Tibial nerve (tissue), 4 donors: ENCODE data around the gene OSGEP. TPM values are rescaled to one million over a fixed set of nuclear protein-coding genes. Genes with fewer than 3 reads are reported as not detected.

ENCODE experiments used
- DNase-seq, 2 donors: peaks; one replicate each; pipeline ENCODE4 v3.0.0-alpha.2; 2019; ENCODE audit warnings: low spot score in 2 of 2
- H3K27ac ChIP-seq, 4 donors: fragments of 200-600 bp; sonication (generic) in 3 of 4; one replicate each; pipeline ENCODE4 v1.5.1; 2017 to 2019; ENCODE audit warnings: mild to moderate bottlenecking in 1 of 4
- H3K27me3 ChIP-seq, 2 donors: fragments of 200-600 bp; sonication (generic) in 1 of 2; one replicate each; pipeline versions ENCODE4 v1.5.1 to v1.6.0; 2017 to 2019
- H3K36me3 ChIP-seq, 3 donors: fragments of 200-600 bp; sonication (generic); one replicate each; pipeline ENCODE4 v1.5.1; 2018 to 2019
- H3K4me1 ChIP-seq, 4 donors: fragments of 200-600 bp; sonication (generic) in 3 of 4; one replicate each; pipeline ENCODE4 v1.5.1; 2017 to 2019
- H3K4me3 ChIP-seq, 4 donors: fragments of 200-600 bp; sonication (generic) in 3 of 4; one replicate each; pipeline ENCODE4 v1.5.1; 2017 to 2019; ENCODE audit warnings: mild to moderate bottlenecking in 1 of 4, moderate library complexity in 1 of 4
- H3K9me3 ChIP-seq, 4 donors: fragments of 200-600 bp; sonication (generic) in 3 of 4; one replicate each; pipeline ENCODE4 v1.5.1; 2017 to 2019
- EP300 ChIP-seq, 2 donors: sonication (generic); formaldehyde crosslinking; IDR thresholded peaks; one replicate each; pipeline ENCODE4 v1.6.1; 2017; ENCODE audit warnings: antibody characterized with exemption in 2 of 2, mild to moderate bottlenecking in 1 of 2
- POLR2A ChIP-seq, 2 donors: fragments of 450-650 bp; IDR thresholded peaks; one replicate each; pipeline ENCODE4 v1.6.1; 2017; ENCODE audit warnings: antibody characterized with exemption in 2 of 2, mild to moderate bottlenecking in 2 of 2, moderate library complexity in 2 of 2
- WGBS, 2 donors: methylation state at CpG; one replicate each; pipeline ENCODE4 v1.1.5; 2018; 5-methylcytosine and 5-hydroxymethylcytosine counted together
- total RNA-seq, 4 donors: library from RNA; depleted of rRNA; stranded (reverse); fragments of >200 nt; gene quantifications; one replicate each; pipeline ENCODE4 v1.1.0, GENCODE V29; 2016
- TF ChIP-seq, protein P1 (sequence below), 5 experiments: fragments of 200-600 bp in 3 of 5; fragments of 450-650 bp in 2 of 5; sonication (generic) in 3 of 5; IDR thresholded peaks; one replicate each; pipeline ENCODE4 v1.5.1; 2016 to 2019; ENCODE audit warnings: antibody characterized with exemption in 5 of 5, mild to moderate bottlenecking in 3 of 5, moderate library complexity in 2 of 5

The OSGEP gene
- total RNA-seq, result 100 to 1,000 TPM in 1 of 4 donors, 10 to 100 TPM in 3; 58.4 to 115 (median 70.6) TPM

DNA sequence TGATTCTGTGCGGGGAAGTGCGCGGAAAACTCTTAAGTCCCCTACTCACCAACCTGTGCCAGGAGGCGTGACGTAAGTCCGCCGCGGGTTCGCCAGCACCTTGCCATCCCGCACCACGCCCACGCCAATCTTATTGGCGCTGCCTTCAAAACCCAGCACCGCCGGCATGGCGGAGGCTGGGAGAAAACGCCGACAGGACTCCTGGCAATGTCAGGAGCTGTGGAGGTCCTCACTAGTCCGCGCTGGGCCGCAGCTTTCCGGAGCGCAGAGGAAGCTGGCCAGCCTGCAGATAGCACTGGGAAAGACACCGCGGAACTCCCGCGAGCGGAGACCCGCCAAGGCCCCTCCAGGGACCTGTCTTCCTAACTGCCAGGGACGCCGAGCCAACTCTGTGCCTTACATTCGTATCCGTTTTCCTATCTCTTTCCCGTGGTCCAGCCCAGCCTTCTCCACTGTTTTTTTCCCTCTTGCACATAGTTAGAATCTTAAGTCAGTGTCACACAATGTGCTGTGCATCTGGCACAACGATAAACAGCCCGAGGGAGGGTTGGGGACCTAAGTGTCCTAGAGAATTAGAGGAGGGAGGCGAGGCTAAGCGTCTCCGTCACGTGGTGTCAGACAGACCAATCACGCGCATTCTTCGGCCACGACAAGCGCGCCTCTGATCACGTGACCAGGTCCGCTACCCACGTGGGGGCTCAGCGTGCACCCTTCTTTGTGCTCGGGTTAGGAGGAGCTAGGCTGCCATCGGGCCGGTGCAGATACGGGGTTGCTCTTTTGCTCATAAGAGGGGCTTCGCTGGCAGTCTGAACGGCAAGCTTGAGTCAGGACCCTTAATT lies at the start of gene OSGEP, which contains the start of gene APEX1:
OSGEP (minus strand) TSS at position 297 of the 839 bp plus-strand sequence; CDS start at position 168, 129 bp downstream.
APEX1 (plus strand) TSS at position 711 of the 839 bp plus-strand sequence. CDS start 420 bp downstream, outside the sequence.
- DNase-seq, result peak; percentile 97 to 98
- no peaks in the 10 kb centered on the region for H3K9me3 ChIP-seq
- H3K4me3 ChIP-seq, result peak within 1 kb of the TSS; percentile 60 to 98 (median 94)
- peaks cover 4 to 62% (median 27%) of the 10 kb centered on the region in 3 donors for H3K36me3 ChIP-seq
- peaks cover 0 to 51% (median 20%) of the 10 kb centered on the region in 4 donors for H3K4me1 ChIP-seq
- TF ChIP-seq, protein P1, sequence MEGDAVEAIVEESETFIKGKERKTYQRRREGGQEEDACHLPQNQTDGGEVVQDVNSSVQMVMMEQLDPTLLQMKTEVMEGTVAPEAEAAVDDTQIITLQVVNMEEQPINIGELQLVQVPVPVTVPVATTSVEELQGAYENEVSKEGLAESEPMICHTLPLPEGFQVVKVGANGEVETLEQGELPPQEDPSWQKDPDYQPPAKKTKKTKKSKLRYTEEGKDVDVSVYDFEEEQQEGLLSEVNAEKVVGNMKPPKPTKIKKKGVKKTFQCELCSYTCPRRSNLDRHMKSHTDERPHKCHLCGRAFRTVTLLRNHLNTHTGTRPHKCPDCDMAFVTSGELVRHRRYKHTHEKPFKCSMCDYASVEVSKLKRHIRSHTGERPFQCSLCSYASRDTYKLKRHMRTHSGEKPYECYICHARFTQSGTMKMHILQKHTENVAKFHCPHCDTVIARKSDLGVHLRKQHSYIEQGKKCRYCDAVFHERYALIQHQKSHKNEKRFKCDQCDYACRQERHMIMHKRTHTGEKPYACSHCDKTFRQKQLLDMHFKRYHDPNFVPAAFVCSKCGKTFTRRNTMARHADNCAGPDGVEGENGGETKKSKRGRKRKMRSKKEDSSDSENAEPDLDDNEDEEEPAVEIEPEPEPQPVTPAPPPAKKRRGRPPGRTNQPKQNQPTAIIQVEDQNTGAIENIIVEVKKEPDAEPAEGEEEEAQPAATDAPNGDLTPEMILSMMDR (IDR thresholded peaks at IDR 0.05), result peak in 1 of 5 experiments; percentile 24
- TF ChIP-seq EP300 (IDR thresholded peaks at IDR 0.05), result peak; percentile 83 to 99
- TF ChIP-seq POLR2A (IDR thresholded peaks at IDR 0.05), result peak; percentile 63 to 87
- peak within 1 kb of the TSS; percentile 87 to 95 (median 91) for H3K27ac ChIP-seq
- no peaks in the 10 kb centered on the region for H3K27me3 ChIP-seq
- 0 to 1% methylated on average over 37 to 50 of the region's 56 CpGs for WGBS, 2 donors

DNA sequence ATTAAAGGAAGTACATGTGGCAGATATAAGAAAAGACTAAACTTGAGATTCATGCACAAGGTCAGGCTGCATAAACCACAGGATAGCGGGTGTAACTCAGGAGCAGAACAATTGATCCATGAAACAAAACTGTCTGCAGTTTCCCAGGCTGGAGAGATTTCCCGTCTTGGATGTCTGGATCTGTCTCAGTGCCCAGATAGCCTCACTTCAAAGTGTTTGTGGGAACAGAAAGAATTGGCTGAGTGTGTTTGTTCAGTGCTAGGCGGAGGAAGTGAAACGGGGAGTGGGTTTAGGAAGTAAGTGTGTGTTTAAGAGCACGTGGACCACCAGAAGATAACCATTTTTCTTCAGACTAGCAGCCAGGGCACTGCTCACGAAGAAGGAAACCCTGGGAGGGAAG lies 49.3 kb upstream of the OSGEP start:
- no peak for DNase-seq
- no peak overlapping the region for H3K27ac ChIP-seq
- H3K4me1 ChIP-seq, result no peaks in the 10 kb centered on the region
- no peaks in the 10 kb centered on the region for H3K9me3 ChIP-seq
- 46 to 48% methylated on average over 6 of the region's 6 CpGs for WGBS, 2 donors
- no peak overlapping the region for H3K4me3 ChIP-seq
- H3K27me3 ChIP-seq, result no peaks in the 10 kb centered on the region
- H3K36me3 ChIP-seq, result no peaks in the 10 kb centered on the region
- no peak for TF ChIP-seq EP300 (IDR thresholded peaks at IDR 0.05)
- no peak for TF ChIP-seq POLR2A (IDR thresholded peaks at IDR 0.05)
- TF ChIP-seq, protein P1 (IDR thresholded peaks at IDR 0.05), result no peak

DNA sequence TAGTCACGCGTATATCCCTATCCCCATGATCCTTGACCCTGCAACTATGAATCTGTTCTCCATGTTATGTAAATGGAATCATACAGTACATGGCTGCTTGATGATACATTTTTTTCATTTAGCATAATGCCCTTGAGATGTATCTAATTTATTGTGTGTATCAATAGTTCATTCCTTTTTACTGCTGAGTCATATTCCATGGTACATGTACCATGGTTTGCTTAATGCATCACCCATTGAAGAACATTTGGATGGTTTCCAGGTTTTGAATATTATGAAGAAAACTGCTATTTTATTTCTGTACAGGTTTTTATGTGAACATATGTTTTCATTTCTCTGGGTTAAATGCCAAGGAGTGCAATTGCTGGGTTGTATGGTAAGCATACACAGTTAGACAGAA lies 46.7 kb upstream of the OSGEP start:
- no peak overlapping the region for H3K27ac ChIP-seq
- TF ChIP-seq EP300 (IDR thresholded peaks at IDR 0.05) (no peak), POLR2A (IDR thresholded peaks at IDR 0.05) (no peak)
- TF ChIP-seq, protein P1 (IDR thresholded peaks at IDR 0.05), result no peak

DNA sequence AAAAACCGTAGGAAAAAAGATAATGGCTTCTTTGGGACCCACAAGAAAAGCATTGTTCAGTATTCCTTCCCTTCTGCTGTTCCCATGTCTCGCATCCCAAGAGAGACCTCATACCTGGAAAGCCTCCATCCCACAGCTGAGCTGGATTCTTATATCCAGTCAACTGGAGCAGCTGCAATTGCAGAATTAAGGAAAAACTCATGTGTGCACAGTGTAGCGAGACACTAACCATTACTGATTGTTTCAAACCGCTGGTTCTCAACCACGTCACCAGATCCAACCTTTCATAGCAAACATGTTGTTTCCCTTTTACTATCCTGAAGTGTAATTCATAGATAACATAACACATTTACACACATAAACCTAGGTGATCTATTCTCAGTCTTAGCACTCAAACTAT lies 45.3 kb upstream of the OSGEP start:
- TF ChIP-seq, protein P1 (IDR thresholded peaks at IDR 0.05), result no peak
- TF ChIP-seq POLR2A (IDR thresholded peaks at IDR 0.05), result no peak
- no peak for TF ChIP-seq EP300 (IDR thresholded peaks at IDR 0.05)

More for the DNA sequence above, 46.7 kb upstream of the OSGEP start:
- DNase-seq, result no peak
- Histone ChIP-seq H3K27me3 (no peaks in the 10 kb centered on the region), H3K4me3 (no peak overlapping the region), H3K9me3 (no peaks in the 10 kb centered on the region), H3K4me1 (no peaks in the 10 kb centered on the region), H3K36me3 (no peaks in the 10 kb centered on the region)
- 93 to 96% methylated on average over 2 of the region's 2 CpGs for WGBS, 2 donors

DNA sequence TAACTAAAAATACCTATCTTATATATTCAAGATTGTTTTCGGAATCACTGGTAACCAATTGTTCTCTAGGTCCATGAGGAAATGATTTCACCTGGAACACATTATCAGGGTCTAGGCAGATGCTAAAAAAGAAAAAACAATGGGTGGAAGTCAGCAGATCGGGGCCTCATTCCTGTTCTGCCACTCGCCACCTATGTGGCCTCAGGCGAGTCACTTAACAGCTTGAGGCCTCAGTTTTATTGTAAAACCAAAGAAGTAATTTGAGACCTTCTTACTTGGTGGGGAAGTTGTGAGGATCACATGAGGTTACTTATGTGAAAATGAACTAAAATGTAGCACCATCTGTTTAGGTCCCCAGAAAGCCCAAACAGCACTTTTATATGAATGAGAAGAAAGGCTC lies 44.5 kb upstream of the OSGEP start:
- H3K4me1 ChIP-seq, result no peaks in the 10 kb centered on the region
- no peak overlapping the region for H3K4me3 ChIP-seq
- no peak for TF ChIP-seq POLR2A (IDR thresholded peaks at IDR 0.05)
- TF ChIP-seq, protein P1 (IDR thresholded peaks at IDR 0.05), result no peak
- no peak for TF ChIP-seq EP300 (IDR thresholded peaks at IDR 0.05)
- 39 to 41% methylated on average over 4 of the region's 4 CpGs for WGBS, 2 donors
- H3K27ac ChIP-seq, result no peak overlapping the region
- no peaks in the 10 kb centered on the region for H3K36me3 ChIP-seq
- DNase-seq, result no peak
- H3K9me3 ChIP-seq, result no peaks in the 10 kb centered on the region
- no peaks in the 10 kb centered on the region for H3K27me3 ChIP-seq

More for the DNA sequence above, 45.3 kb upstream of the OSGEP start:
- no peaks in the 10 kb centered on the region for H3K9me3 ChIP-seq
- H3K27ac ChIP-seq, result no peak overlapping the region
- no peak for DNase-seq
- WGBS, 2 donors, result 75 to 79% methylated on average over 5 of the region's 5 CpGs
- no peak overlapping the region for H3K4me3 ChIP-seq
- no peaks in the 10 kb centered on the region for H3K4me1 ChIP-seq
- no peaks in the 10 kb centered on the region for H3K36me3 ChIP-seq
- H3K27me3 ChIP-seq, result no peaks in the 10 kb centered on the region
